ENCODE results near the gene ELFN1. TPM values are rescaled to one million over a fixed set of nuclear protein-coding genes. Genes with fewer than 3 reads are reported as not detected.
A peak's percentile ranks its signal among the peaks of the same experiment; 100 is the strongest.

Gene ELFN1
- total RNA-seq, 4 donors from 2014 or later, result 0.51 to 6.7 (median 3.6) TPM

GRCh38 chr7:1666317-1666822, 3.7 kb upstream of the ELFN1 start:
- intact Hi-C loops (cut with DNase I; ENCODE audit: low total_unique reads), result no loop called here
- Histone ChIP-seq H3K4me1 (peaks cover 0 to 40% of the 10 kb centered on the region in 2 donors), H3K27ac (peak overlapping the region; percentile 18 to 36), H3K4me3 (peak overlapping the region; percentile 31 to 32), H3K36me3 (no peaks in the 10 kb centered on the region), H3K9me3 (no peaks in the 10 kb centered on the region), H3K27me3 (peaks cover 0 to 18% of the 10 kb centered on the region in 2 donors)
- no peak for TF ChIP-seq POLR2A (IDR thresholded peaks at IDR 0.05)
- no peak for TF ChIP-seq CTCF (IDR thresholded peaks at IDR 0.05)
- peak in 1 of 2 donors; percentile 6 for DNase-seq

- intact Hi-C loops (cut with DNase I; ENCODE audit: low total_unique reads), result no loop called here
- DNase-seq, result peak in 1 of 2 donors; percentile 12
- Histone ChIP-seq H3K27me3 (peaks cover 0 to 18% of the 10 kb centered on the region in 2 donors), H3K9me3 (no peaks in the 10 kb centered on the region), H3K4me3 (peak overlapping the region; percentile 31 to 32), H3K36me3 (no peaks in the 10 kb centered on the region), H3K4me1 (peaks cover 0 to 40% of the 10 kb centered on the region in 2 donors), H3K27ac (peak overlapping the region; percentile 18 to 36)
- TF ChIP-seq CTCF (IDR thresholded peaks at IDR 0.05), result no peak
- no peak for TF ChIP-seq POLR2A (IDR thresholded peaks at IDR 0.05)
These were observed 3.1 kb upstream of the ELFN1 start for GRCh38 chr7:1666823-1667565.

- intact Hi-C loops (cut with DNase I; ENCODE audit: low total_unique reads), result no loop called here
- peak in 1 of 2 donors; percentile 10 for DNase-seq
- Histone ChIP-seq H3K4me1 (peaks cover 0 to 40% of the 10 kb centered on the region in 2 donors), H3K9me3 (no peaks in the 10 kb centered on the region), H3K36me3 (no peaks in the 10 kb centered on the region), H3K4me3 (peak overlapping the region; percentile 31 to 32), H3K27ac (peak overlapping the region in 1 of 2 donors; percentile 36), H3K27me3 (peaks cover 0 to 18% of the 10 kb centered on the region in 2 donors)
- no peak for TF ChIP-seq CTCF (IDR thresholded peaks at IDR 0.05)
- no peak for TF ChIP-seq POLR2A (IDR thresholded peaks at IDR 0.05)
These were observed 2.3 kb upstream of the ELFN1 start for GRCh38 chr7:1667566-1668395.

- TF ChIP-seq CTCF (IDR thresholded peaks at IDR 0.05) (no peak), POLR2A (IDR thresholded peaks at IDR 0.05) (no peak)
- Histone ChIP-seq H3K36me3 (no peaks in the 10 kb centered on the region), H3K4me3 (no peak overlapping the region), H3K27ac (no peak overlapping the region), H3K4me1 (peaks cover 0 to 40% of the 10 kb centered on the region in 2 donors), H3K27me3 (peaks cover 0 to 18% of the 10 kb centered on the region in 2 donors), H3K9me3 (no peaks in the 10 kb centered on the region)
- DNase-seq, result peak in 1 of 2 donors; percentile 11
- intact Hi-C loops (cut with DNase I; ENCODE audit: low total_unique reads), result no loop called here
These were observed 1.5 kb upstream of the ELFN1 start for GRCh38 chr7:1668396-1669063.

Data from uterus (tissue), 4 donors.